Endometrial microvascular endothelial cells (primary cell): ENCODE results near the gene ARL15. TPM values are rescaled to one million over a fixed set of nuclear protein-coding genes. Genes with fewer than 3 reads are reported as not detected.
"Not testable (repeated sequence)": the region's sequence is repeated elsewhere in the genome, so short reads cannot be mapped to it uniquely, and the experiment has no call there.

Source experiments
- in situ Hi-C: cut with HindIII; loops from 2 replicates; pipeline ENCODE4 v1.10.0; 2017; ENCODE audit warnings: low sequenced_read_pairs, low pct_unique_long_range_greater_than_20kb; ENCODE audit errors: inconsistent ontology term
- total RNA-seq: library from RNA; depleted of rRNA; stranded (reverse); fragments of >200 nt; gene quantifications from one replicate; pipeline ENCODE4 v1.2.3, GENCODE V29; 2015; ENCODE audit errors: inconsistent ontology term

ARL15 gene
- total RNA-seq, 1 donor from 2014 or later: 9.0 TPM

DNA sequence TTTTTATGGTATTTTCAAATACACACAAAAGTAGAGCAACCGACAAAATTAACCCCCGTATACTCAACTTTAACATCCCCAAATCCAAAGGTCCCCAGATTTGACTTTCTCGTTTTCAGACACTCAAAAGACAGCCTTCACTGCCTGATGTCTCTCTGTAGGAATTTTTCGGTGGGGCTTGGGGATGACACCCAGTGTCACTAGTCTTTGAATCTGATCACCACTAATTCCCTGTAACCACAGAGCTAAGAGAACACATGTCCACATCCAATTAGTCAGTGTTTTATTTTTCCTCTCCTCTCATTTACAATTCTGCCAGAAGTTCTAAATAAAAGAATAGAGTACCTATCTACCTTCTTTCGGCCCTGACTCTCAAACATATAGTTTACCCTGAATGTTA is 324.6 kb downstream of the ARL15 start:
- in situ Hi-C loops: no loop called here

- in situ Hi-C loops: no loop called here
These were observed 325.4 kb downstream of the ARL15 start for GRCh38 chr5:53984971-53985370.

GRCh38 chr5:53983568-53984460 is 326.6 kb downstream of the ARL15 start:
- in situ Hi-C loops: no loop called here

DNA sequence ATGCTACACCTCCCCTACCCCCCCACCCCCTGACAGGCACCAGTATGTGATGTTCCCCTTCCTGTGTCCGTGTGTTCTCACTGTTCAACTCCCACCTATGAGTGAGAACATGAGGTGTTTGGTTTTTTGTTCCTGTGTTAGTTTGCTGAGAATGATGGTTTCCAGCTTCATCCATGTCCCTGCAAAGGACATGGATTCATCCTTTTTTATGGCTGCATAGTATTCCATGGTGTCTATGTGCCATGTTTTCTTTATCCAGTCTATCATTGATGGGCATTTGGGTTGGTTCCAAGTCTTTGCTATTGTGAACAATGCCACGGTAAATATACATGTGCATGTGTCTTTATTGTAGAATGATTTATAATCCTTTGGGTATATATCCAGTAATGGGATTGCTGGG is 328.1 kb downstream of the ARL15 start:
- in situ Hi-C loops: not testable (repeated sequence)

GRCh38 chr5:53980061-53980460 is 330.3 kb downstream of the ARL15 start:
- in situ Hi-C loops: no loop called here

DNA sequence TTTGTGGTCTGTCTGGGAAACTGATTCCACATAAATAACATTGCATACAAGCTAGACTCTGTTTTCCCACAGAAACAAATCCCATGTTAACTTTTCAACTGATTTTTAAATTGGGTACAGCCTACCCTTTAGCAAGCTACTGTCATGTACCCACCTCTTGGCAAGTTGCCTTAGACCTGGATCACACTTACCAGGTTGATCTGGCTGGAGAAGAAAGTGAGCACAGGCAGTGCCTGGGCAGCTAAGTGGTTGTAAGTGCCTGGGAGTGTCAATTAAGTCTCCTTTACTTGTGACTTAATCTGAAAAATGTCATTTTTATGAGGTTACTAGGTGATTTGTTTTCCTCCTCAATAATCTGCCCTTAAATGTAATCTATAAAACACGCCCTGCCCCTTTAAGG is 336.4 kb downstream of the ARL15 start:
- in situ Hi-C loops: no loop called here

- in situ Hi-C loops: no loop called here
These were observed 338.1 kb downstream of the ARL15 start for GRCh38 chr5:53972314-53972713.

GRCh38 chr5:53971551-53971950 is 338.8 kb downstream of the ARL15 start:
- in situ Hi-C loops: no loop called here

DNA sequence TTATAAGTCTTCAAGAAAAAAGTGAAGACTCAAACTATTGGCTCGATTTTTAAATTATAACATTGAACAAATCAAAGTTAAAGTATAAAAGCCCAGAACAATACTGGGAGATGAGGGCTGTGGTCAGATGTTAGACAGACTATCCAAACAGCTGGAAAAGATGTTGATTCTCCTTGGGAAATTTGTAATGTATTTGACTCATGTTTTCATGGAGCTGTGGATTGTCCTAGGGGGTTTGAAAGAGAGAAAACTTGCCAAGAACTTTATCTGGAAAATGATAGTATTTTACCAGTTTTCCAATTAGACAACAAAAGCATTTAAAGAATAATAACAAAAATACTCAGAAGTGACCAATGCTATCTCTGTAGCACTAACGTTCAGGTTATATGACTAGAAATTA is 339.2 kb downstream of the ARL15 start:
- in situ Hi-C loops: no loop called here

- in situ Hi-C loops: no loop called here
These were observed 339.9 kb downstream of the ARL15 start for GRCh38 chr5:53970475-53970874.

DNA sequence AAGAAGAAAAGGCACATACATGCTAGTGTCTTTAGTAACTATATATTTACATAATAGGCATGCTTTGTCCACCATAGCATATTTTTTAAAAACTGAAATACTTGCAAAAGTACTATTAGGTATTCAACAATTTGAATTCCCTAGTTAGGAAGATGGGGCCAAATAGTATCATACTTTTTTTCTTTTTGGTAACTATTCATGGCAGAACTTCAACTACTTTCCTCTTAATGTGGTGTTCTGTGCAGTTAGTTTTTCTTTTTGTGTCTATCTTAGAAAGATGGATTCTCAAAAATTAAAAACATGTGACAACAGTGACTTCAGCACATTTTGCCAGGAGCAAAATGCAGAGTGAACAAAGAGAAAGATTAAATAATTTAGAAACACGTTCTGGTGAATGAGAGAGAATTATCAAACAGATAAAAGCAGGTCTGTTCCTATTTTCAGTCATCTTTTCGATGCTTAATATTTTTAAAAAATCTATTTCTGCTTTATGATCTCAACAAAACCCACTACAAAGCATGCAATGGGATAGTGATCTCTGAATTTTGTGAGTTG is 341.1 kb downstream of the ARL15 start:
- in situ Hi-C loops: no loop called here

DNA sequence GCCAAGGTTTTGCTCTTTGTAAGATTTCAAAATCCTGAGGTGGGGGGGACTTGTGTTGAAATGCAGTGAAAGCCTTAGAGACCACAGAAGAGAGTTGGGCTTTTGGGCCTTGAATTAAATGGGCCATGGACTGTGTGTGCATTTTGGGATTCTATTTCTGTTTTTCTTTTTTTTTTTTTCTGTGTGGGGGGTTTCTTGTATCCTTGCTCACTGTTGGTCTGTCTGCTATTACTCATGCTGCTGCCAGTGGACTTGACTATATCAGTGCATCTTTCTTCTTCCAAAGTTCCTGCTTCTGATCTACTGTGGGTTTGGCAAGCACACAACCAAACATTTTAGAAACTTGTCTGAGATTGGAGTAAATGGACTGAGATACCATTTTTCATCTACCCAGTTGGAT is 344.9 kb downstream of the ARL15 start:
- in situ Hi-C loops: no loop called here

DNA sequence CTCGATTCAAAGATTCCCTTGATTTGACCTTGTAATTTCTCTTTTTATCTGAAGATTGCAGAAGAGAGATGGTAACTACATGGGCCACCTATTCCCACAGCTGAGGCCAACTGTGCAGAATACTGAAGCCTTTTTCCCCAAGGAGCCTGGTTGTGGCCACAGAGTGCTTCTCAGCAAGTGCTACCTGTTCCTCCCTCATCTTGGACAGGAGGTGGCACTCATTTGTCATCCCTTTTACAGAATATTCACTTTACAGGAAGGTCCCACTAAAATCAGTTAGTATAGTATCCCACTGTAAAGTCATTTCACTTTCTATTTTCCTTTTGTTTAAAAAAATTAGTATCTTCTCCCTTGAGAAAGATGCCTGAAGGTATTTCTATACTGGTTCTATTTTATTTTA is 346.4 kb downstream of the ARL15 start:
- in situ Hi-C loops: no loop called here

GRCh38 chr5:53962306-53962705 is 348.1 kb downstream of the ARL15 start:
- in situ Hi-C loops: no loop called here

DNA sequence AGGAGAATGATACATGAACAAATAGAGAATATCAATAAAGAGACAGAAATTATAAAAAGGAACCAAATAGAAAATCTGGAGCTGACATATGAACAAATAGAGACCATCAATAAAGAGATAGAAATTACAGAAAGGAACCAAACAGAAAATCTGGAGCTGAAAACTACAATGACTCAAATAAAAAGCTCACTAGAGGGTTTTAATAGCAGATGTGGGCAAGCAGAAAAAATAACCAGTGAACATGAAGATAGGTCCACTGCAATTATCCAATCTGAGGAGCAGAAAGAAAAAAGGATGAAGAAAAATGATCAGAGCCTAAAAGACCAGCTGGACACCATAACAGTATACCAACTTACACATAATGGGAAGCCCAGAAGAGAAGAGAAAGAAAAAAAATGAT is 353.7 kb downstream of the ARL15 start:
- in situ Hi-C loops: no loop called here

DNA sequence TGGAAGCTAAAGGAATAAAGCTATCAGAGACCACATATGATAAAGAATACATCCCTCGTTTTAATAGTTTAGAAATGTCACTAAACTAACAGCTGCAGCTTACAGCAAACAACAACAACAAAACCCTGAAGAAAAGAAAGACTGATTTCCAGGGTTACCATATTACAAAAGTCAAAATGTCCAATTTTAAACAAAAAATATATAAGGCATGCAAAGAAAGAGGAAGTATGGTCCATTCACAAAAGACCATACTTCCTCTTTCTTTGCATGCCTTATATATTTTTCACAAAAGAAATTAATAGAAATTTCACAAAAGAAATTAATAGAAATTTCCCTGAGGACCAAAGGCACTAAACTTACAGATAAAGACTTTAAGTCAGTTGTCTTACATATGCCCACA is 354.2 kb downstream of the ARL15 start:
- in situ Hi-C loops: no loop called here

- in situ Hi-C loops: no loop called here
These were observed 359.8 kb downstream of the ARL15 start for GRCh38 chr5:53950621-53951020.

DNA sequence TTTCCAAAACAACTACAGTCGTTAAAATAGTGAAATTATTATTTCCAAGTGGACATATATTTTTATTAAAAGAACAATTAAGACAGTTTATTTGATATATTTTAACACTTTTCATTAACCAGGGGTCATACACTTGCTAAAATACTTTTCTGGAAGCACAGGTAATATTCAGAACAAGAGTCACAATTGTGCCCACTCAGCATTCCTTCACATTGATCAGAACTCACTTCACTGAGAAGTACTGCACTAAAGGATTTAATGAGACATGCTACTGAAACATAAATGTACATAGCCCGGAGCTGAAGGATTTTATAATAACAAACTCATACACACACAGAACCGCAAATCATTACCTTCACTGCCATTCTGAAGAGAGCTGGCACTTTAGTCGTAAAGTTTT is 361.8 kb downstream of the ARL15 start:
- in situ Hi-C loops: no loop called here

GRCh38 chr5:53946405-53947100 is 363.8 kb downstream of the ARL15 start:
- in situ Hi-C loops: no loop called here

DNA sequence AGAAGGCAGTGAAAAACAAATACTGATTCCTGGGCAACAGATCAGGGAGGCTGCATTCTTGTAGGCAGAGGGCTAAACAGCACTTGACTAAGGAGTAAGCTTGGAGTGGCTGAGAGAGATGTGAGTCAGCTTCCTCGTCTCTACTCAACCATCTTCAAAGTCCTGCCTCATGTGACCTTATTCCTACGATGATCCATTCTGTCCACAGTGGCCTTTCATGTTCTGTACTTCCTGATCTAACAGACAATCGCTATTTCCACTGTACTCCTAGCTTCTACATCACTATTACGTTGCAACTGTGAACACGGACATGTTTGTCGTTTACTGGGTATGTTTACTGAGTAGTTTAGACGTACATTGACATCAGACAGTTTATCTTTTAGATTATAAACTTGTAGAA is 365.4 kb downstream of the ARL15 start:
- in situ Hi-C loops: no loop called here
